HepG2 (cell line): ENCODE data around the gene EVC. TPM values are rescaled to one million over a fixed set of nuclear protein-coding genes. Genes with fewer than 3 reads are reported as not detected.
A peak's percentile ranks its signal among the peaks of the same experiment; 100 is the strongest.

Experiments
- ATAC-seq: fragments of 200-7000 bp; cut with Tn5 transposase; 3 replicates; pipeline ENCODE4 v1.9.1; 2020; ENCODE audit warnings: mild to moderate bottlenecking, moderate library complexity
- BruUV-seq: library from RNA; stranded (reverse); fragments of 400-500 nt; replicated peaks from 2 replicates; lab custom pipeline; 2021; lab: Mats Ljungman, UMichigan
- CTCF ChIA-PET: fragments of 300-600 bp; formaldehyde crosslinking; extraction: SDS; loops from one replicate; lab custom pipeline; 2021; ENCODE audit warnings: low total read pairs, inconsistent platforms, low intra/inter-chr PET ratio; lab: Yijun Ruan, JAX
- POLR2A ChIA-PET: fragments of 350-600 bp; sonication (Branson Sonifier 250); formaldehyde crosslinking; loops from one replicate; lab custom pipeline; 2020; ENCODE audit warnings: antibody characterized with exemption, inconsistent platforms; lab: Yijun Ruan, JAX
- DNase-seq: peaks from one replicate; pipeline ENCODE4 v3.0.0-alpha.2; 2015; ENCODE audit warnings: low spot score
- FAIRE-seq: peaks from 3 replicates; lab custom pipeline; 2011; peaks lifted over from hg19 to GRCh38; lab: Jason Lieb, UNC
- H2AFZ ChIP-seq: one replicate; pipeline ENCODE4 v1.6.1; 2011; ENCODE audit warnings: low read length, inconsistent platforms
- H3K27ac ChIP-seq: fragments of 300-600 bp; 3 replicates; pipeline ENCODE4 v1.8.0; 2011; ENCODE audit warnings: mixed run types, mild to moderate bottlenecking, mixed read lengths, low read length, inconsistent platforms; ENCODE audit not compliant: insufficient read depth; ENCODE audit errors: extremely low read length
- H3K27me3 ChIP-seq, 2 experiments: fragments of 200-600 bp in 1 of 2; 2 replicates in 1 of 2; 3 replicates in 1 of 2; pipeline versions ENCODE4 v1.6.0 to v1.8.0; 2011; ENCODE audit warnings: low read length in 2 of 2, mild to moderate bottlenecking in 2 of 2, moderate library complexity in 2 of 2, inconsistent platforms in 1 of 2; ENCODE audit not compliant: insufficient read depth in 2 of 2, control insufficient read depth in 1 of 2
- H3K36me3 ChIP-seq, 2 experiments: fragments of 200-600 bp in 1 of 2; replicated peaks in 1 of 2; 2 replicates in 1 of 2; 3 replicates in 1 of 2; pipeline versions ENCODE4 v1.5.1 to v1.8.0; 2011; ENCODE audit warnings: low read length in 2 of 2, inconsistent platforms in 1 of 2; ENCODE audit not compliant: insufficient read depth in 2 of 2, control insufficient read depth in 1 of 2
- H3K4me1 ChIP-seq: 2 replicates; pipeline ENCODE4 v1.5.1; 2012; ENCODE audit warnings: low read length, inconsistent platforms; ENCODE audit not compliant: insufficient read depth
- H3K4me2 ChIP-seq: 2 replicates; pipeline ENCODE4 v1.6.0; 2011; ENCODE audit warnings: low read depth, low read length, inconsistent platforms
- H3K4me3 ChIP-seq, 3 experiments: fragments of 200-600 bp in 1 of 3; sonication (generic), shearing (Covaris generic) in 1 of 3; replicated peaks in 1 of 3; 2 replicates each; pipeline ENCODE4 v1.5.1; 2011 to 2016; ENCODE audit warnings: low read length in 3 of 3, inconsistent platforms in 2 of 3, low read depth in 2 of 3, mild to moderate bottlenecking in 2 of 3, control low read depth in 1 of 3, mixed read lengths in 1 of 3; ENCODE audit not compliant: insufficient read depth in 1 of 3
- H3K79me2 ChIP-seq: one replicate; pipeline ENCODE4 v1.6.1; 2011; ENCODE audit warnings: low read length, inconsistent platforms; ENCODE audit not compliant: insufficient read depth
- H3K9ac ChIP-seq: 2 replicates; pipeline ENCODE4 v1.6.0; 2011; ENCODE audit warnings: mild to moderate bottlenecking, low read depth, low read length, inconsistent platforms; ENCODE audit not compliant: insufficient read depth
- H3K9me3 ChIP-seq: 2 replicates; pipeline ENCODE4 v1.5.1; 2012; ENCODE audit warnings: mild to moderate bottlenecking, low read length
- H4K20me1 ChIP-seq: 2 replicates; pipeline ENCODE4 v1.6.0; 2011; ENCODE audit warnings: inconsistent platforms, mild to moderate bottlenecking, low read length, moderate library complexity; ENCODE audit not compliant: insufficient read depth
- FOXO4 ChIP-seq: sonication (generic); formaldehyde crosslinking; conservative IDR thresholded peaks from 2 replicates; pipeline ENCODE4 v1.8.1; 2023; ENCODE audit warnings: missing genetic modification reagents
- MNT ChIP-seq: fragments of 450-650 bp; IDR thresholded peaks from 2 replicates; pipeline ENCODE4 v1.6.1; 2016
- REST ChIP-seq, 2 experiments: IDR thresholded peaks; 2 replicates each; pipeline ENCODE4 v1.6.1; 2011 to 2012; ENCODE audit warnings: low read length in 2 of 2, borderline replicate concordance in 1 of 2, low read depth in 1 of 2, mild to moderate bottlenecking in 1 of 2, moderate library complexity in 1 of 2
- TBX2 ChIP-seq: sonication (generic); formaldehyde crosslinking; IDR thresholded peaks from 2 replicates; pipeline ENCODE4 v1.5.0; 2020; ENCODE audit warnings: missing genetic modification reagents, mild to moderate bottlenecking, borderline replicate concordance
- ZBTB7B ChIP-seq: sonication (generic); formaldehyde crosslinking; IDR thresholded peaks from 2 replicates; pipeline ENCODE4 v1.4.0; 2020; ENCODE audit warnings: missing genetic modification reagents
- ZNF543 ChIP-seq: sonication (generic); formaldehyde crosslinking; IDR thresholded peaks from 2 replicates; pipeline ENCODE4 v1.4.0; 2020; ENCODE audit warnings: mild to moderate bottlenecking, missing genetic modification reagents
- ZNF629 ChIP-seq: sonication (generic); formaldehyde crosslinking; conservative IDR thresholded peaks from 2 replicates; pipeline ENCODE4 v1.5.0; 2020; ENCODE audit warnings: missing genetic modification reagents
- ZNF652 ChIP-seq: IDR thresholded peaks from 2 replicates; pipeline ENCODE4 v1.6.1; 2016; ENCODE audit warnings: low read depth, borderline replicate concordance
- WGBS: methylation state at CpG from one replicate; pipeline ENCODE4 v1.1.6; 2017; ENCODE audit warnings: low lambda C conversion rate; 5-methylcytosine and 5-hydroxymethylcytosine counted together
- in situ Hi-C: cut with HindIII; loops from 2 replicates; pipeline ENCODE4 v1.10.0; 2017; ENCODE audit warnings: low pct_unique_long_range_greater_than_20kb; ENCODE audit not compliant: extremely low pct_ligation_motif_present
- intact Hi-C: fragments of 100-400 bp; cut with micrococcal nuclease; formaldehyde crosslinking; loops from one replicate; pipeline ENCODE4 v1.10.0; 2022; ENCODE audit not compliant: unreplicated experiment
- polyA plus RNA-seq, 8 experiments: library from polyadenylated mRNA; depleted of rRNA in 3 of 8; stranded (reverse) in 7 of 8; unstranded in 1 of 8; fragments of >200 nt; fragmentation: Illumina TruSeq in 4 of 8; extraction: Trizol in 4 of 8; gene quantifications; 2 replicates each; pipeline versions ENCODE4 v1.2.1 to v1.2.3, GENCODE V29; 2011 to 2016; ENCODE audit warnings: low read depth in 4 of 8, missing spikeins in 1 of 8, mixed read lengths in 1 of 8; ENCODE audit not compliant: insufficient read depth in 1 of 8
- total RNA-seq, 5 experiments: library from RNA; depleted of rRNA; stranded (reverse); fragments of >200 nt; fragmentation: Illumina TruSeq; extraction: Trizol; gene quantifications; 2 replicates each; pipeline ENCODE4 v1.2.3, GENCODE V29; 2016; ENCODE audit warnings: low read depth in 1 of 5

EVC gene
- total and polyA plus RNA-seq, 2 of the 13 experiments (the other 11 are each of a cell fraction or from before 2014, with no cell fraction given) = 3.1 to 4.9 TPM

GRCh38 chr4:5791654-5792053, 80.7 kb downstream of the EVC start (continued):
- TF ChIP-seq ZBTB7B (CRISPR knock-in tag) (no peak), ZNF543 (no peak), FOXO4 (CRISPR knock-in tag) (no peak), ZNF652 (no peak)

- WGBS = 92% methylated on average over 11 of the region's 13 CpGs
- Histone ChIP-seq H3K4me1 (no peaks in the 10 kb centered on the region), H3K4me2 (no peak overlapping the region), H3K9ac (no peak overlapping the region), H2AFZ (no peak overlapping the region), H3K79me2 (no peaks in the 10 kb centered on the region), H3K9me3 (no peaks in the 10 kb centered on the region), H3K27ac (no peak overlapping the region), H3K36me3 (peaks cover 2 to 9% of the 10 kb centered on the region in 2 experiments; a peak in 2 of 5 replicates), H3K4me3 (no peak overlapping the region), H4K20me1 (no peaks in the 10 kb centered on the region)
- no peak for DNase-seq
- in situ Hi-C loops = no loop called here
- BruUV-seq = no TSS peak
- intact Hi-C loops = loop anchor here (5.0 kb wide), 1 partner anchor 741 kb away; the partner anchor contains the start of gene STK32B
- no peak for ATAC-seq
- CTCF ChIA-PET = no interaction called here
- no peak for FAIRE-seq
- TF ChIP-seq REST (IDR thresholded peaks at IDR 0.05; ENCODE audit: borderline replicate concordance in 1 of 2, low read depth in 1 of 2, low read length in 2 of 2) (peak in 1 of 2 experiments; percentile 0; a peak in 3 of 4 replicates), TBX2 (CRISPR knock-in tag) (no peak), ZNF629 (CRISPR knock-in tag) (peak; percentile 84), MNT (no peak)
- TF ChIP-seq, all 625 proteins: peak for 2
- H3K27me3 ChIP-seq = no peaks in the 10 kb centered on the region; a peak in 1 of 5 replicates
- POLR2A ChIA-PET = no interaction called here
Observed at GRCh38 chr4:5793514-5793913, 82.5 kb downstream of the EVC start.
